NCI-H128 (cell line): ENCODE results near the gene LEMD3.

Experiments used
- DNase-seq: peaks from one replicate; lab custom pipeline; 2025; ENCODE audit not compliant: unreplicated experiment; lab: John Stamatoyannopoulos, UW

The LEMD3 gene

GRCh38 chr12:65168681-65169319 is 583 bp upstream of the LEMD3 start:
- DNase-seq = no peak

- DNase-seq = peak; percentile 19
Observed at GRCh38 chr12:65170209-65170881, 962 bp downstream of the LEMD3 start.

GRCh38 chr12:65171073-65171472 is 1.7 kb downstream of the LEMD3 start:
- no peak for DNase-seq

- DNase-seq = no peak
Observed at GRCh38 chr12:65171870-65172269, 2.5 kb downstream of the LEMD3 start.

GRCh38 chr12:65175385-65175784 is 6.0 kb downstream of the LEMD3 start:
- DNase-seq = no peak

GRCh38 chr12:65182012-65182739 is 12.8 kb downstream of the LEMD3 start:
- no peak for DNase-seq

- no peak for DNase-seq
Observed at GRCh38 chr12:65184176-65184857, 14.9 kb downstream of the LEMD3 start.

GRCh38 chr12:65184858-65185229 is 15.5 kb downstream of the LEMD3 start:
- no peak for DNase-seq

- DNase-seq = no peak
Observed at GRCh38 chr12:65187665-65188064, 18.3 kb downstream of the LEMD3 start.

- DNase-seq = no peak
Observed at GRCh38 chr12:65188179-65188701, 18.9 kb downstream of the LEMD3 start.

- no peak for DNase-seq
Observed at GRCh38 chr12:65189028-65189718, 19.8 kb downstream of the LEMD3 start.

GRCh38 chr12:65192963-65193516 is 23.7 kb downstream of the LEMD3 start:
- no peak for DNase-seq

- no peak for DNase-seq
Observed at GRCh38 chr12:65194949-65195348, 25.6 kb downstream of the LEMD3 start.

GRCh38 chr12:65195387-65196055 is 26.1 kb downstream of the LEMD3 start:
- no peak for DNase-seq

GRCh38 chr12:65196762-65197567 is 27.6 kb downstream of the LEMD3 start:
- DNase-seq = no peak

GRCh38 chr12:65199604-65200003 is 30.2 kb downstream of the LEMD3 start:
- DNase-seq = no peak

- DNase-seq = no peak
Observed at GRCh38 chr12:65200007-65200665, 30.8 kb downstream of the LEMD3 start.

GRCh38 chr12:65203376-65203775 is 34.0 kb downstream of the LEMD3 start:
- DNase-seq = no peak
